Peyer's patch (tissue), 4 donors: ENCODE results near the gene MYO9A.

Experiments
- POLR2A ChIP-seq, 2 donors: fragments of 450-650 bp; IDR thresholded peaks; one replicate each; pipeline ENCODE4 v1.5.1; 2017; ENCODE audit warnings: antibody characterized with exemption in 2 of 2, mild to moderate bottlenecking in 2 of 2, moderate library complexity in 2 of 2
- TF ChIP-seq, protein P1 (sequence below), 6 experiments: fragments of 450-650 bp in 4 of 6; fragments of 200-600 bp in 2 of 6; sonication (generic) in 1 of 6; IDR thresholded peaks; one replicate each; pipeline ENCODE4 v1.5.1; 2017 to 2019; ENCODE audit warnings: antibody characterized with exemption in 6 of 6, mild to moderate bottlenecking in 3 of 6, moderate library complexity in 1 of 6

DNA sequence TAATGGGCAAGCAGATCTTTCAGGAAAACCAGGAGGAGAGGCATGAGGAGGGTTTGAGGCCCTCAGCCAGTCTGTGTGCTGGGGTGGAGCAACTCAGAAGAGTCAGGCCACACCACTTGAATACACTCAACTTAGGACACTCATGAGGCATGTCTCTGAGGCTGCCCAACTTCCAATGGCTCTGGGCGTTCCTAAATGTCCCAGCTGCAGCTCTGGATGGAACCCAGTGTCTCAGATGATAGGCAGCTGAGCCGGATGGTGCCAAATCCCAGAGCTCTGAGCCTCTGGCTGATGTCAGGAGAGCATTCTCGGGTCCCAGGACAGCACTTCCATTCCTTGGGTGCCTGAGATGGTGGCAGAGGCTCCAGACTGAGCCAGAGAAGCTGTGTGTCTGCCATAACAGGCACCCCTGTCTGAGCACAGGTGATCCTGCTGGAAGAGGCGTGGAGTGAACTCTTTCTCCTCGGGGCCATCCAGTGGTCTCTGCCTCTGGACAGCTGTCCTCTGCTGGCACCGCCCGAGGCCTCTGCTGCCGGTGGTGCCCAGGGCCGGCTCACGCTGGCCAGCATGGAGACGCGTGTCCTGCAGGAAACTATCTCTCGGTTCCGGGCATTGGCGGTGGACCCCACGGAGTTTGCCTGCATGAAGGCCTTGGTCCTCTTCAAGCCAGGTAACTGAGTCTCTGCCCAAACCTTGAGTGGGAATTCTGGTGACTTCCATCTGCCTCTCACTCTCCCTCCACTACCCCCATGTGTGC, 304.8 kb downstream of the MYO9A start:
- no peak for TF ChIP-seq POLR2A (IDR thresholded peaks at IDR 0.05)
- TF ChIP-seq, protein P1, sequence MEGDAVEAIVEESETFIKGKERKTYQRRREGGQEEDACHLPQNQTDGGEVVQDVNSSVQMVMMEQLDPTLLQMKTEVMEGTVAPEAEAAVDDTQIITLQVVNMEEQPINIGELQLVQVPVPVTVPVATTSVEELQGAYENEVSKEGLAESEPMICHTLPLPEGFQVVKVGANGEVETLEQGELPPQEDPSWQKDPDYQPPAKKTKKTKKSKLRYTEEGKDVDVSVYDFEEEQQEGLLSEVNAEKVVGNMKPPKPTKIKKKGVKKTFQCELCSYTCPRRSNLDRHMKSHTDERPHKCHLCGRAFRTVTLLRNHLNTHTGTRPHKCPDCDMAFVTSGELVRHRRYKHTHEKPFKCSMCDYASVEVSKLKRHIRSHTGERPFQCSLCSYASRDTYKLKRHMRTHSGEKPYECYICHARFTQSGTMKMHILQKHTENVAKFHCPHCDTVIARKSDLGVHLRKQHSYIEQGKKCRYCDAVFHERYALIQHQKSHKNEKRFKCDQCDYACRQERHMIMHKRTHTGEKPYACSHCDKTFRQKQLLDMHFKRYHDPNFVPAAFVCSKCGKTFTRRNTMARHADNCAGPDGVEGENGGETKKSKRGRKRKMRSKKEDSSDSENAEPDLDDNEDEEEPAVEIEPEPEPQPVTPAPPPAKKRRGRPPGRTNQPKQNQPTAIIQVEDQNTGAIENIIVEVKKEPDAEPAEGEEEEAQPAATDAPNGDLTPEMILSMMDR (IDR thresholded peaks at IDR 0.05) = no peak
